HG03442 (cell line): ENCODE results near the gene ACOX3.
A peak's percentile ranks its signal among the peaks of the same experiment; 100 is the strongest.

Experiments
- ATAC-seq: cut with Tn5 transposase; IDR thresholded peaks from one replicate; pipeline ENCODE4 v1.9.1; 2021; ENCODE audit warnings: mild to moderate bottlenecking, moderate library complexity; ENCODE audit not compliant: unreplicated experiment

Gene ACOX3

GRCh38 chr4:8468746-8469535 is 28.4 kb upstream of the ACOX3 start:
- ATAC-seq: peak; percentile 62

- ATAC-seq: no peak
Observed at GRCh38 chr4:8467016-8467415, 26.5 kb upstream of the ACOX3 start.

- ATAC-seq: no peak
Observed at GRCh38 chr4:8465615-8466611, 25.4 kb upstream of the ACOX3 start.

- ATAC-seq: no peak
Observed at GRCh38 chr4:8464381-8464780, 23.9 kb upstream of the ACOX3 start.

GRCh38 chr4:8463811-8464210 is 23.3 kb upstream of the ACOX3 start:
- ATAC-seq: no peak

GRCh38 chr4:8461616-8462015 is 21.1 kb upstream of the ACOX3 start:
- no peak for ATAC-seq

GRCh38 chr4:8461086-8461485 is 20.6 kb upstream of the ACOX3 start:
- no peak for ATAC-seq

- no peak for ATAC-seq
Observed at GRCh38 chr4:8459867-8460445, 19.4 kb upstream of the ACOX3 start.

GRCh38 chr4:8457646-8458252 is 17.2 kb upstream of the ACOX3 start:
- ATAC-seq: no peak

GRCh38 chr4:8453957-8454356 is 13.4 kb upstream of the ACOX3 start:
- no peak for ATAC-seq

- no peak for ATAC-seq
Observed at GRCh38 chr4:8451440-8452182, 11.1 kb upstream of the ACOX3 start.

- no peak for ATAC-seq
Observed at GRCh38 chr4:8446122-8446521, 5.6 kb upstream of the ACOX3 start.

- ATAC-seq: no peak
Observed at GRCh38 chr4:8443801-8444200, 3.3 kb upstream of the ACOX3 start.

GRCh38 chr4:8442596-8443358 is 2.3 kb upstream of the ACOX3 start:
- no peak for ATAC-seq

GRCh38 chr4:8441499-8442091 is 1.1 kb upstream of the ACOX3 start:
- ATAC-seq: no peak

GRCh38 chr4:8439914-8440491 is 520 bp downstream of the ACOX3 start:
- peak; percentile 15 for ATAC-seq

GRCh38 chr4:8439168-8439567 is 1.4 kb downstream of the ACOX3 start:
- ATAC-seq: no peak

- no peak for ATAC-seq
Observed at GRCh38 chr4:8438743-8439142, 1.8 kb downstream of the ACOX3 start.

- ATAC-seq: no peak
Observed at GRCh38 chr4:8437281-8437680, 3.2 kb downstream of the ACOX3 start.
